ENCODE measurements around the gene TP53I11.

GRCh38 chr11:44978274-44978960, 27.7 kb upstream of the TP53I11 start:
- TF ChIP-seq CTCF (IDR thresholded peaks at IDR 0.05; ENCODE audit: extremely low read depth in 1 of 2, insufficient read depth in 1 of 2, low read depth in 1 of 2, low read length in 2 of 2) (no peak), POLR2A (IDR thresholded peaks at IDR 0.05; ENCODE audit: low read depth, low read length) (no peak), MYC (IDR thresholded peaks at IDR 0.05; ENCODE audit: low read depth, low read length) (no peak), EZH2 (IDR thresholded peaks at IDR 0.05; ENCODE audit: borderline replicate concordance, low read depth, low read length, severe bottlenecking) (no peak), POLR2AphosphoS5 (IDR thresholded peaks at IDR 0.05; ENCODE audit: insufficient read depth, low read depth, low read length) (no peak)

Measured in endothelial cell of umbilical vein (primary cell).